ENCODE measurements around the gene AKT3.
"Not testable (repeated sequence)": the region's sequence is repeated elsewhere in the genome, so short reads cannot be mapped to it uniquely, and the experiment has no call there.

The AKT3 gene

GRCh38 chr1:243680860-243681259 is 169.2 kb downstream of the AKT3 start:
- no peak for DNase-seq

- DNase-seq = no peak
Observed at GRCh38 chr1:243672539-243673074, 177.4 kb downstream of the AKT3 start.

DNA sequence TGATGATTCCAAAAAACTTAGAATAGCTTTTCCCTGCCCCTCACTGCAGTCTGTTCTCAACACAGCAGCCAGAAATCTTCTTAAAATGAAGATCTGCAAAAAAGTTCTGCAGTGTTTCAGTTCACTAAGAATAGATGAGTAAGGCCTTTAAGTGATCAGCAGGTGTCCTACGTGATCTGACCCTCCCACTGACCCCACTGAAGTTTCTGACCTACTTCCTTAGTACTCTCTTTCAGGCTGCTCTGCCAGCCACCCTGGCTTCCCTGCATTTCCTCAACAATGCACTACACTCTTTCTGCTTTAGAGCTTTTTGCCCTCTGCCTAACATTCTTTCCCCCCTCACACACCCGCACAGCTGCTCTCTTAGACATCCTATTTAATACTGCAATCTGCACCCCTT is 182.5 kb downstream of the AKT3 start:
- no peak for DNase-seq

GRCh38 chr1:243667133-243667532 is 182.9 kb downstream of the AKT3 start:
- DNase-seq = no peak

DNA sequence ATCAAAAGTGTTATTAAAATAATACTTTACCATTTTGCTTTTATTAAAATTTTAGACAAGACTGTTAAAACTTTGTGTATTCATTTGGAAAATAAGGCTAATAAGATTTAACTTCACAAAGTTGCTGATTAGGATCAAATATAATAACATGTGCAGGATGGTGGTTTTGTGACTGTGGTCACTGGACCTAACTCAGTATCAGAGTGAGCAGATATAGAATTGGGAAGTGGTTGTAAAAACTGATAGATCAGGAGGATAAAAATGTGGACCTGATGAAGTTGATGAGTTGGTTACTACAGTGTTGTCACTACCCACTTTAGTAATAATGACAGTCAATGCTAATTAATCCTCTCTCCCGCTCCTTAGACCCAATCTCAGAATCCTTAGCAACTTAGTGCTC is 186.4 kb downstream of the AKT3 start:
- DNase-seq = no peak

DNA sequence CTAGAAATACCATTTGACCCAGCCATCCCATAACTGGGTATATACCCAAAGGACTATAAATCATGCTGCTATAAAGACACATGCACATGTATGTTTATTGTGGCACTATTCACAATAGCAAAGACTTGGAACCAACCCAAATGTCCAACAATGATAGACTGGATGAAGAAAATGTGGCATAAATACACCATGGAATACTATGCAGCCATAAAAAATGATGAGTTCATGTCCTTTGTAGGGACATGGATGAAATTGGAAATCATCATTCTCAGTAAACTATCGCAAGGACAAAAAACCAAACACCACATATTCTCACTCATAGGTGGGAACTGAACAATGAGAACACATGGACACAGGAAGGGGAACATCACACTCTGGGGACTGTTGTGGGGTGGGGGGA is 187.9 kb downstream of the AKT3 start:
- not testable (repeated sequence) for DNase-seq

- no peak for DNase-seq
Observed at GRCh38 chr1:243658594-243659105, 191.4 kb downstream of the AKT3 start.

GRCh38 chr1:243657793-243658192 is 192.2 kb downstream of the AKT3 start:
- DNase-seq = no peak

DNA sequence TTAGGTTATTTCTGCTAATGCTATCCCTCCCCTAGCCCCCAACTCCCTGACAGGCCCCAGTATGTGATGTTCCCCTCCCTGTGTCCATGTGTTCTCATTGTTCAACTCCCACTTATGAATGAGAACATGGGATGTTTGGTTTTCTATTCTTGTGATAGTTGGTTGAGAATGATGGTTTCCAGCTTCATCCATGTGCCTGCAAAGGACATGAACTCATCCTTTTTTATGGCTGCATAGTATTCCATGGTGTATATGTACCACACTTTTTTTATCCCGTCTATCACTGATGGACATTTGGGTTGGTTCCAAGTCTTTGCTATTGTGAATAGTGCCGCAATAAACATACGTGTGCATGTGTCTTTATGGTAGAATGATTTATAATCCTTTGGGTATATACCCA is 200.5 kb downstream of the AKT3 start:
- not testable (repeated sequence) for DNase-seq

DNA sequence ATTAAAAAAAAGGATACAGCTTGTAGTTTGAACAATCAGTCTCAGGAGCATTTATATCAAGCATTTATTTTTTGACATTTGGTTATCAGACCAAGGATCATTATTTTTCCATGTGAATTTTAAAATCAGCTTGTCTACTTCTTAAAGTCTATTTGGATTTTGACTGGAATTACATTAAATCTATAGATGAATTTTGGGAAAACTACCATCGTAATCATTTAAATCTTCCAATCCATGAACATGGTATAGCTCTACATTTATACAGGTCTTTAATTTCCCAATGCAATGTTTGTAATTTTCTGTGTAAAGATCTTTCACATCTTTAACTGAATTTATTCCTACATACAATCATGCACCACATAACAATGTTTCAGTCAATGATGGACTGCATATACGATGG is 203.2 kb downstream of the AKT3 start:
- DNase-seq = no peak

- DNase-seq = no peak
Observed at GRCh38 chr1:243645281-243645680, 204.8 kb downstream of the AKT3 start.

- no peak for DNase-seq
Observed at GRCh38 chr1:243642936-243643335, 207.1 kb downstream of the AKT3 start.

- DNase-seq = no peak
Observed at GRCh38 chr1:243639027-243639658, 210.9 kb downstream of the AKT3 start.

- no peak for DNase-seq
Observed at GRCh38 chr1:243638186-243638585, 211.9 kb downstream of the AKT3 start.

DNA sequence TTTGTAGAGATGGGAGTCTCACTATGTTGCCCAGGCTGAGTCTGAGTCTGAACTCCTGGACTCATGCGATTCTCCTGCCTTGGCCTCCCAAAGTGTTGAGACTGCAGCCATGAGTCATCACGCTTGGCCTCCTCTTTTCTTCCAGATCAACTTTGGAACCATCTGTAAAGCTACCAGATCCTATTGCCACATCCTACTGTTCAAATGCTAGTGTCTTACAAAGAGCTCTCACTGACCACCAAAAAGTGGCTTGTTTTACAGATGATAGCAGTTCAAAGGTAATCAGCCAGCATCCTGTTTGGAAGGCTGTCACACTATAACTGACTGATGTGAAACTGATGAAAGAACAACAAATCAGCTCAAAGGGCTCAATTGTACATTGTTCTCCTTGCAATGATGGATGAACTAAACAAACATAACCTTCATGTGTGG is 221.6 kb downstream of the AKT3 start:
- DNase-seq = no peak

DNA sequence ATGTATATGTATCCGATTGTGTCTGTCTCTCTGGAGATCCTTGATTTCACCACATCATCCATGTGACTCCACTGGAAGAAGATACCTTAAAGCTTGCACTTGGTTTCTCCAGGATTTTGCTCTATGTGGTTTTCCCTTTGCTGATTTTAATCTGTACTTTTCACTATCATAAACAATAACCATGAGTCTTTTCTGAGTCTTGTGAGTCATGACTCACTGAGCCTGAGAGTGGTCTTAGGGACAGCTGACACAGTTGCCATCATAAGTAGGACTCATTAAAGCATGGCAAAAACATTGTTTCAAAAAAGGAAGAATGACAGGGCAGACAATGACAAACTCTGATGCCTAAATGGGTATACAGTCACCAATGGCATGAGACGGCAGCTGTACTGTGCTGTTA is 226.2 kb downstream of the AKT3 start:
- DNase-seq = no peak

GRCh38 chr1:243621973-243622372 is 228.1 kb downstream of the AKT3 start:
- no peak for DNase-seq

- DNase-seq = peak in 1 of 2 experiments; percentile 7
Observed at GRCh38 chr1:243620096-243620495, 229.9 kb downstream of the AKT3 start.

DNA sequence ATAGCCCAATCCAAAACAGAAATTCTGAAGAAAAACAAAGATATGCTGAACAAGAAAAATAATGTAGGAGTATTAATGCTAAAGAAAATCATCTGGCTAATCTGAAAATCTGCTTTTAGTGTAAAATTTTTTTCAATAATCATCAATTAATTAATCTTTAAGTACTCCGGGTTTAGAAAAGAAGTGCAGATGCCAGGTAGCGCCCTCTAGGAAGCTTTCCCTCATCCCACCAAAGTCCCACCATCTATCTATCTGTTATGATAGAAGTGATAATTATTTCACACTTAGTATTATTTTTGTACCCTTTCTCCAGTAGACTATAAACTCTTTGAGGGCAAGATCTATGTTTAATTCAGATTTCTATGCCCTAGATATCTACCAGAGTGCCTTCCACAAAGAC is 240.3 kb downstream of the AKT3 start:
- DNase-seq = no peak

DNA sequence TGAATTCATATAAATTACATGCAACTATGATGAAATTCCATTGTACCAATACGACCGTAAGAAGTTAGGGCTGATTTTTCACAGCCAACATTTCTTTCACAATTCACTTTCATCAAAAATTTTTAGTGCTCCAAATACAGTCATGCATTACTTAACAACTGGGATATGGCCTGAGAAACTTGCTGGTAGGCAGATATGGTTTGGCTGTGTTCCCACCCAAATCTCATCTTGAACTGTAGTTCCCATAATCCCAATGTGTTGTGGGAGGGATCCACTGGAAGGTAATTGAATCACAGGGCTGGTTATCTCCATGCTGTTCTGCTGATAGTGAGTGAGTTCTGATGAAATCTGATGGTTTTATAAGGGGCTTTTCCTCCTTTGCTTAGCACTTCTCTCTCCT is 244.4 kb downstream of the AKT3 start:
- no peak for DNase-seq

DNA sequence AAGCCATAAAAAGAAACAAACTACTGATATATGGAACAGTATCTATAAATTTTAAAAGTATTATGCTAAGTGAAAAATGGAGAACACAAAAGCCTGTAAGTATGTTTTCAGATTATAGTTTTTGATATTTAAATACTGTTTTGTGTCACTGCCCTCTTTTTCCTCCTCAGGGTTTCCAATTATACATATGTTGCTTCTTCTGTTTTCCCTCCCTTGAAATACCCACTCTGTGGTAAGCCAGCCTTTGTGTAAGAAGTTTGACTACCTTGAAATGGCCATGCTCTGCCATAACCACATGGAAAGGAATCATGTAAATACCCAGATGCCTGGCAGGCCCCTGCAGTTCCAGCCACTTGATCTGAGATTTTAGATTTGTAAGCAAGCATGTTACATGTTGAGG is 248.3 kb downstream of the AKT3 start:
- DNase-seq = no peak

- peak; percentile 28 to 34 for DNase-seq
Observed at GRCh38 chr1:243598433-243598832, 251.6 kb downstream of the AKT3 start.

GRCh38 chr1:243597383-243597782 is 252.7 kb downstream of the AKT3 start:
- no peak for DNase-seq

- peak in 1 of 2 experiments; percentile 20 for DNase-seq
Observed at GRCh38 chr1:243596431-243597062, 253.5 kb downstream of the AKT3 start.

Measured in activated CD4-positive, alpha-beta T cell treated with anti-CD3 and anti-CD28 coated beads, Interleukin-2, amount 50 U/mL, for 4 hours (primary cell).